ENCODE results near the gene CREB3L1.

CREB3L1 gene

GRCh38 chr11:46364056-46364455 is 86.6 kb downstream of the CREB3L1 start:
- DNase-seq (ENCODE audit: low read depth in 2 of 2), result no peak

- no peak for DNase-seq (ENCODE audit: low read depth in 2 of 2)
Observed at GRCh38 chr11:46364791-46365190, 87.3 kb downstream of the CREB3L1 start.

GRCh38 chr11:46366260-46366659 is 88.8 kb downstream of the CREB3L1 start:
- no peak for DNase-seq (ENCODE audit: low read depth in 2 of 2)

GRCh38 chr11:46366661-46367161 is 89.2 kb downstream of the CREB3L1 start:
- no peak for DNase-seq (ENCODE audit: low read depth in 2 of 2)

- peak; percentile 69 to 70 for DNase-seq (ENCODE audit: low read depth in 2 of 2)
Observed at GRCh38 chr11:46367244-46367915, 89.9 kb downstream of the CREB3L1 start.

GRCh38 chr11:46367916-46368267 is 90.4 kb downstream of the CREB3L1 start:
- no peak for DNase-seq (ENCODE audit: low read depth in 2 of 2)

- DNase-seq (ENCODE audit: low read depth in 2 of 2), result peak in 1 of 2 donors; percentile 42
Observed at GRCh38 chr11:46369458-46370152, 92.1 kb downstream of the CREB3L1 start.

- DNase-seq (ENCODE audit: low read depth in 2 of 2), result no peak
Observed at GRCh38 chr11:46370253-46370652, 92.8 kb downstream of the CREB3L1 start.
